ENCODE results near the gene ASCL1.

Gene ASCL1

GRCh38 chr12:102950950-102951619, 6.4 kb upstream of the ASCL1 start:
- no peak for DNase-seq (ENCODE audit: low spot score)
- Histone ChIP-seq H3K27ac (no peak overlapping the region), H3K4me3 (no peak overlapping the region)
- TF ChIP-seq CTCF (IDR thresholded peaks at IDR 0.05), result no peak

- no peak for DNase-seq (ENCODE audit: low spot score)
- no peak overlapping the region for H3K4me3 ChIP-seq
- H3K27ac ChIP-seq, result no peak overlapping the region
- no peak for TF ChIP-seq CTCF (IDR thresholded peaks at IDR 0.05)
Observed at GRCh38 chr12:102951841-102952240, 5.6 kb upstream of the ASCL1 start.

GRCh38 chr12:102953221-102953620, 4.3 kb upstream of the ASCL1 start:
- Histone ChIP-seq H3K27ac (no peak overlapping the region), H3K4me3 (no peak overlapping the region)
- no peak for TF ChIP-seq CTCF (IDR thresholded peaks at IDR 0.05)
- no peak for DNase-seq (ENCODE audit: low spot score)

GRCh38 chr12:102954134-102954533, 3.3 kb upstream of the ASCL1 start:
- no peak overlapping the region for H3K27ac ChIP-seq
- no peak for TF ChIP-seq CTCF (IDR thresholded peaks at IDR 0.05)
- no peak overlapping the region for H3K4me3 ChIP-seq
- no peak for DNase-seq (ENCODE audit: low spot score)

- H3K4me3 ChIP-seq, result peak overlapping the region; percentile 25
- TF ChIP-seq CTCF (IDR thresholded peaks at IDR 0.05), result no peak
- DNase-seq (ENCODE audit: low spot score), result no peak
- H3K27ac ChIP-seq, result no peak overlapping the region
Observed at GRCh38 chr12:102955926-102956737, 1.3 kb upstream of the ASCL1 start.

- no peak for DNase-seq (ENCODE audit: low spot score)
- TF ChIP-seq CTCF (IDR thresholded peaks at IDR 0.05), result no peak
- peak overlapping the region; percentile 69 for H3K4me3 ChIP-seq
- H3K27ac ChIP-seq, result no peak overlapping the region
Observed at GRCh38 chr12:102956738-102957327, 641 bp upstream of the ASCL1 start.
